ENCODE data around the gene SERF1B. TPM values are rescaled to one million over a fixed set of nuclear protein-coding genes. Genes with fewer than 3 reads are reported as not detected.
"Not testable (repeated sequence)": the region's sequence is repeated elsewhere in the genome, so short reads cannot be mapped to it uniquely, and the experiment has no call there.

Gene SERF1B
- total RNA-seq, 1 experiment from 2014 or later: 26.4 TPM

DNA sequence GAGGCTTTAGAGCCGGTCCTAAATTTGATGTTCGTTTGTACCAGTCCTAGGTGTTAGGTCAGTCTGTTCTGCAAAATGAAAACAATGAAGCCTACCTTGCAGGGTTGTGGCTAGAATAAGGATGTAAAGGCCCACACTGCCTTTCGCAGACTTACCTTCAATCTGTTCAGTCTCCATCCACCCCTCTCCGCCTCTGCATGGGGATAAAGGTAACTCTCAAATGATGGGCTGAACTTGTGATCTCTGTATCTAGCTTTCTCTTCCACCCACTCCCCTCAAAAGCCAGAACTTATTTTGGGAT lies 744 bp downstream of the SERF1B start:
- H2AFZ ChIP-seq (ENCODE audit: low read depth, low read length, poor library complexity, severe bottlenecking); H3K4me3 ChIP-seq (replicated peaks in 1 of 2; ENCODE audit: low read depth in 1 of 2, low read length in 2 of 2); H3K9me2 ChIP-seq (ENCODE audit: insufficient read depth); H3K9me3 ChIP-seq (ENCODE audit: control insufficient read depth in 1 of 2, insufficient read depth in 1 of 2, low read depth in 1 of 2, low read length in 2 of 2); H3K9ac ChIP-seq (ENCODE audit: low read length); BruUV-seq (replicated peaks); H3K27me3 ChIP-seq (ENCODE audit: insufficient read depth, low read length); H3K4me1 ChIP-seq (ENCODE audit: control insufficient read depth in 1 of 2, insufficient read depth in 2 of 2, low read length in 2 of 2); H4K20me1 ChIP-seq (ENCODE audit: insufficient read depth); CTCF ChIA-PET; DNase-seq (ENCODE audit: low read depth, low spot score); H3K79me2 ChIP-seq (ENCODE audit: insufficient read depth, low read length); intact Hi-C loops (cut with micrococcal nuclease); RAD21 ChIA-PET (ENCODE audit: low non-redundant PET in 1 of 2, low total read pairs in 2 of 2, uncharacterized antibody in 2 of 2, unreplicated experiment in 2 of 2); H3K36me3 ChIP-seq (ENCODE audit: control insufficient read depth in 1 of 2, insufficient read depth in 2 of 2, low read length in 2 of 2); H3K27ac ChIP-seq (ENCODE audit: low read depth, low read length); POLR2A ChIA-PET; H3K4me2 ChIP-seq (ENCODE audit: low read length): not testable (repeated sequence)
- ATAC-seq: peak; percentile 28; the same call in 1 of the 2 replicates

DNA sequence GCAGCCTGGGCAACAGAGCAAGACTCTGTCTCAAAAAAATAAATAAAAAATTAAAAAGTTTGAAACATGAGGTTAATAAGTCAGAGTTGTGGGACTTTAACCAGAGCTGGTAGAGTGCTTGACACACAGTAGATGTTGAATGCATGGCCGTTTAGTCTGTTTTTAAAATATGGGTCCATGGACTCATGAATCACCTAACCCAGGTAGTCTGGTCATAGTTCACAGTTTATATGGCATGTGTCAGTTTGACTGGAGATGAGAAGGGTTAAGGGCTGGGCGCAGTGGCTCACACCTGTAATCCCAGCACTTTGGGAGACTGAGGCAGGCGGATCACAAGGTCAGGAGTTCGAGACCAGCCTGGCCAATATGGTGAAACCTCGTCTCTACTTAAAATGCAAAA lies 6.2 kb downstream of the SERF1B start:
- H3K4me2 ChIP-seq (ENCODE audit: low read length); ATAC-seq; CTCF ChIA-PET; H3K9ac ChIP-seq (ENCODE audit: low read length); POLR2A ChIA-PET; H3K27ac ChIP-seq (ENCODE audit: low read depth, low read length); H3K27me3 ChIP-seq (ENCODE audit: insufficient read depth, low read length); H4K20me1 ChIP-seq (ENCODE audit: insufficient read depth); H3K36me3 ChIP-seq (ENCODE audit: control insufficient read depth in 1 of 2, insufficient read depth in 2 of 2, low read length in 2 of 2); BruUV-seq (replicated peaks); H3K4me3 ChIP-seq (replicated peaks in 1 of 2; ENCODE audit: low read depth in 1 of 2, low read length in 2 of 2); H3K79me2 ChIP-seq (ENCODE audit: insufficient read depth, low read length); intact Hi-C loops (cut with micrococcal nuclease); H3K9me3 ChIP-seq (ENCODE audit: control insufficient read depth in 1 of 2, insufficient read depth in 1 of 2, low read depth in 1 of 2, low read length in 2 of 2); H3K4me1 ChIP-seq (ENCODE audit: control insufficient read depth in 1 of 2, insufficient read depth in 2 of 2, low read length in 2 of 2); H2AFZ ChIP-seq (ENCODE audit: low read depth, low read length, poor library complexity, severe bottlenecking); RAD21 ChIA-PET (ENCODE audit: low non-redundant PET in 1 of 2, low total read pairs in 2 of 2, uncharacterized antibody in 2 of 2, unreplicated experiment in 2 of 2); DNase-seq (ENCODE audit: low read depth, low spot score); H3K9me2 ChIP-seq (ENCODE audit: insufficient read depth): not testable (repeated sequence)

GRCh38 chr5:70041411-70041810 lies 16.4 kb downstream of the SERF1B start:
- RAD21 ChIA-PET (ENCODE audit: low non-redundant PET in 1 of 2, low total read pairs in 2 of 2, uncharacterized antibody in 2 of 2, unreplicated experiment in 2 of 2); CTCF ChIA-PET; H3K27me3 ChIP-seq (ENCODE audit: insufficient read depth, low read length); H4K20me1 ChIP-seq (ENCODE audit: insufficient read depth); H2AFZ ChIP-seq (ENCODE audit: low read depth, low read length, poor library complexity, severe bottlenecking); H3K79me2 ChIP-seq (ENCODE audit: insufficient read depth, low read length); DNase-seq (ENCODE audit: low read depth, low spot score); H3K27ac ChIP-seq (ENCODE audit: low read depth, low read length); POLR2A ChIA-PET; intact Hi-C loops (cut with micrococcal nuclease); H3K9me2 ChIP-seq (ENCODE audit: insufficient read depth); BruUV-seq (replicated peaks); H3K9me3 ChIP-seq (ENCODE audit: control insufficient read depth in 1 of 2, insufficient read depth in 1 of 2, low read depth in 1 of 2, low read length in 2 of 2); H3K9ac ChIP-seq (ENCODE audit: low read length); H3K36me3 ChIP-seq (ENCODE audit: control insufficient read depth in 1 of 2, insufficient read depth in 2 of 2, low read length in 2 of 2); H3K4me3 ChIP-seq (replicated peaks in 1 of 2; ENCODE audit: low read depth in 1 of 2, low read length in 2 of 2); H3K4me2 ChIP-seq (ENCODE audit: low read length); H3K4me1 ChIP-seq (ENCODE audit: control insufficient read depth in 1 of 2, insufficient read depth in 2 of 2, low read length in 2 of 2): not testable (repeated sequence)
- ATAC-seq: peak; percentile 70; the same call in 1 of the 2 replicates

DNA sequence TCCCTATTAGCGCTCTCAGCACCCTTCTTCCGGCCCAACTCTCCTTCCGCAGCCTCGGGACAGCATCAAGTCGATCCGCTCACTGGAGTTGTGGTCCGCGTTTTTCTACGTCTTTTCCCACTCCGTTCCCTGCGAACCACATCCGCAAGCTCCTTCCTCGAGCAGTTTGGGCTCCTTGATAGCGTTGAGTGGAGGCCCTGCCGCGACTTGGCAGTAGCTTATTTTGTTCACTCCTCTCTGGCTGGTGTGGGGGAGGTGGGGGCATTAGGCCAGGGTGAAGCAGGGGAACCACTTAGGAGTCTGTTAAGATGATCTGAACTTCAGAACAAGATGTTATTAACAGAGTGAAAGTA lies 24.7 kb downstream of the SERF1B start:
- H3K79me2 ChIP-seq (ENCODE audit: insufficient read depth, low read length); H3K9ac ChIP-seq (ENCODE audit: low read length); H3K4me1 ChIP-seq (ENCODE audit: control insufficient read depth in 1 of 2, insufficient read depth in 2 of 2, low read length in 2 of 2); H3K27me3 ChIP-seq (ENCODE audit: insufficient read depth, low read length); POLR2A ChIA-PET; H3K9me3 ChIP-seq (ENCODE audit: control insufficient read depth in 1 of 2, insufficient read depth in 1 of 2, low read depth in 1 of 2, low read length in 2 of 2); H3K27ac ChIP-seq (ENCODE audit: low read depth, low read length); H3K4me2 ChIP-seq (ENCODE audit: low read length); BruUV-seq (replicated peaks); intact Hi-C loops (cut with micrococcal nuclease); H3K36me3 ChIP-seq (ENCODE audit: control insufficient read depth in 1 of 2, insufficient read depth in 2 of 2, low read length in 2 of 2); H2AFZ ChIP-seq (ENCODE audit: low read depth, low read length, poor library complexity, severe bottlenecking); H3K9me2 ChIP-seq (ENCODE audit: insufficient read depth); RAD21 ChIA-PET (ENCODE audit: low non-redundant PET in 1 of 2, low total read pairs in 2 of 2, uncharacterized antibody in 2 of 2, unreplicated experiment in 2 of 2); H3K4me3 ChIP-seq (replicated peaks in 1 of 2; ENCODE audit: low read depth in 1 of 2, low read length in 2 of 2); DNase-seq (ENCODE audit: low read depth, low spot score); CTCF ChIA-PET; H4K20me1 ChIP-seq (ENCODE audit: insufficient read depth): not testable (repeated sequence)
- ATAC-seq: peak; percentile 61

GRCh38 chr5:70056289-70056942 lies 31.4 kb downstream of the SERF1B start:
- H2AFZ ChIP-seq (ENCODE audit: low read depth, low read length, poor library complexity, severe bottlenecking); H3K9me2 ChIP-seq (ENCODE audit: insufficient read depth); H3K4me1 ChIP-seq (ENCODE audit: control insufficient read depth in 1 of 2, insufficient read depth in 2 of 2, low read length in 2 of 2); BruUV-seq (replicated peaks); CTCF ChIA-PET; H3K9me3 ChIP-seq (ENCODE audit: control insufficient read depth in 1 of 2, insufficient read depth in 1 of 2, low read depth in 1 of 2, low read length in 2 of 2); DNase-seq (ENCODE audit: low read depth, low spot score); POLR2A ChIA-PET; H3K36me3 ChIP-seq (ENCODE audit: control insufficient read depth in 1 of 2, insufficient read depth in 2 of 2, low read length in 2 of 2); RAD21 ChIA-PET (ENCODE audit: low non-redundant PET in 1 of 2, low total read pairs in 2 of 2, uncharacterized antibody in 2 of 2, unreplicated experiment in 2 of 2); H3K79me2 ChIP-seq (ENCODE audit: insufficient read depth, low read length); H3K4me3 ChIP-seq (replicated peaks in 1 of 2; ENCODE audit: low read depth in 1 of 2, low read length in 2 of 2); intact Hi-C loops (cut with micrococcal nuclease); H3K27ac ChIP-seq (ENCODE audit: low read depth, low read length); H3K27me3 ChIP-seq (ENCODE audit: insufficient read depth, low read length); ATAC-seq; H4K20me1 ChIP-seq (ENCODE audit: insufficient read depth); H3K9ac ChIP-seq (ENCODE audit: low read length); H3K4me2 ChIP-seq (ENCODE audit: low read length): not testable (repeated sequence)
